SK-N-SH treated with all-trans-retinoic acid at 6 μM for 48 hours (cell line): ENCODE measurements around the gene ROPN1L.
A peak's percentile ranks its signal among the peaks of the same experiment; 100 is the strongest.

Source experiments
- ATAC-seq: fragments of 200-7000 bp; cut with Tn5 transposase; 3 replicates; pipeline ENCODE4 v1.9.1; 2020; ENCODE audit warnings: mild to moderate bottlenecking, moderate library complexity
- ARNTL ChIP-seq: fragments of 450-650 bp; formaldehyde crosslinking; IDR thresholded peaks from 2 replicates; pipeline ENCODE4 v1.5.0; 2020; ENCODE audit warnings: low read depth, mild to moderate bottlenecking, moderate library complexity, borderline replicate concordance
- BACH2 ChIP-seq: fragments of 250-450 bp; sonication (Bioruptor Pico); IDR thresholded peaks from 2 replicates; pipeline ENCODE4 v1.9.0; 2021; ENCODE audit warnings: mild to moderate bottlenecking, borderline replicate concordance
- CREB5 ChIP-seq: fragments of 250-450 bp; sonication (Bioruptor Pico); IDR thresholded peaks from 2 replicates; pipeline ENCODE4 v1.5.1; 2020; ENCODE audit warnings: low read depth, mild to moderate bottlenecking, moderate library complexity
- CSDC2 ChIP-seq: fragments of 250-450 bp; sonication (Bioruptor Pico); IDR thresholded peaks from 2 replicates; pipeline ENCODE4 v1.5.0; 2020; ENCODE audit warnings: mild to moderate bottlenecking, moderate library complexity
- CSRNP3 ChIP-seq: fragments of 250-450 bp; sonication (Bioruptor Pico); IDR thresholded peaks from 2 replicates; pipeline ENCODE4 v1.5.1; 2021; ENCODE audit warnings: mild to moderate bottlenecking, moderate library complexity
- ESRRG ChIP-seq: fragments of 250-450 bp; sonication (Bioruptor Pico); IDR thresholded peaks from 2 replicates; pipeline ENCODE4 v1.6.1; 2021; ENCODE audit warnings: mild to moderate bottlenecking
- GLIS3 ChIP-seq: fragments of 250-450 bp; sonication (Bioruptor Pico); IDR thresholded peaks from 2 replicates; pipeline ENCODE4 v1.5.0; 2020; ENCODE audit warnings: mild to moderate bottlenecking, moderate library complexity
- OSR1 ChIP-seq: fragments of 250-450 bp; sonication (Bioruptor Pico); IDR thresholded peaks from 2 replicates; pipeline ENCODE4 v1.8.0; 2022; ENCODE audit warnings: moderate library complexity, mild to moderate bottlenecking, inconsistent platforms
- PATZ1 ChIP-seq: fragments of 250-450 bp; sonication (Bioruptor Pico); IDR thresholded peaks from 2 replicates; pipeline ENCODE4 v1.8.0; 2020; ENCODE audit warnings: mild to moderate bottlenecking, moderate library complexity, borderline replicate concordance
- POU6F1 ChIP-seq: fragments of 250-450 bp; sonication (Bioruptor Pico); IDR thresholded peaks from 2 replicates; pipeline ENCODE4 v1.8.0; 2021; ENCODE audit warnings: low read depth, mild to moderate bottlenecking, moderate library complexity, borderline replicate concordance
- PPARA ChIP-seq: fragments of 250-450 bp; sonication (Bioruptor Pico); IDR thresholded peaks from 2 replicates; pipeline ENCODE4 v1.5.0; 2020; ENCODE audit warnings: mild to moderate bottlenecking, borderline replicate concordance
- RARB ChIP-seq: fragments of 250-450 bp; sonication (Bioruptor Pico); IDR thresholded peaks from 2 replicates; pipeline ENCODE4 v1.8.0; 2021; ENCODE audit warnings: mild to moderate bottlenecking, moderate library complexity
- SNAI2 ChIP-seq: fragments of 250-450 bp; sonication (Bioruptor Pico); IDR thresholded peaks from 2 replicates; pipeline ENCODE4 v1.5.0; 2020; ENCODE audit warnings: mild to moderate bottlenecking, moderate library complexity
- TCF4 ChIP-seq: fragments of 250-450 bp; sonication (Bioruptor Pico); IDR thresholded peaks from 2 replicates; pipeline ENCODE4 v1.8.0; 2021; ENCODE audit warnings: mild to moderate bottlenecking, moderate library complexity, borderline replicate concordance
- TOX ChIP-seq: fragments of 250-450 bp; sonication (Bioruptor Pico); IDR thresholded peaks from 2 replicates; pipeline ENCODE4 v1.8.0; 2021; ENCODE audit warnings: mild to moderate bottlenecking, moderate library complexity, borderline replicate concordance
- TSHZ2 ChIP-seq: fragments of 250-450 bp; sonication (Bioruptor Pico); IDR thresholded peaks from 2 replicates; pipeline ENCODE4 v1.5.0; 2020; ENCODE audit warnings: mild to moderate bottlenecking, moderate library complexity
- ZC3H10 ChIP-seq: fragments of 250-450 bp; sonication (Bioruptor Pico); IDR thresholded peaks from 2 replicates; pipeline ENCODE4 v1.5.1; 2021; ENCODE audit warnings: mild to moderate bottlenecking, moderate library complexity
- ZFP3 ChIP-seq: fragments of 250-450 bp; sonication (Bioruptor Pico); IDR thresholded peaks from 2 replicates; pipeline ENCODE4 v1.5.0; 2020; ENCODE audit warnings: mild to moderate bottlenecking, moderate library complexity
- ZFP30 ChIP-seq: fragments of 450-650 bp; formaldehyde crosslinking; IDR thresholded peaks from 2 replicates; pipeline ENCODE4 v1.5.0; 2022; ENCODE audit warnings: mild to moderate bottlenecking, moderate library complexity
- ZNF565 ChIP-seq: fragments of 450-650 bp; formaldehyde crosslinking; conservative IDR thresholded peaks from 2 replicates; pipeline ENCODE4 v1.5.0; 2020; ENCODE audit warnings: low read depth, mild to moderate bottlenecking, moderate library complexity
- ZNF70 ChIP-seq: fragments of 450-650 bp; formaldehyde crosslinking; IDR thresholded peaks from 2 replicates; pipeline ENCODE4 v1.5.0; 2020; ENCODE audit warnings: mild to moderate bottlenecking, moderate library complexity
- ZNF8 ChIP-seq: fragments of 450-650 bp; formaldehyde crosslinking; IDR thresholded peaks from 2 replicates; pipeline ENCODE4 v1.5.0; 2020; ENCODE audit warnings: mild to moderate bottlenecking, moderate library complexity

The ROPN1L gene

GRCh38 chr5:10441992-10442435, 335 bp downstream of the ROPN1L start:
- peak; percentile 77 for ATAC-seq
- TF ChIP-seq RARB (CRISPR knock-in tag) (no peak), ZNF70 (CRISPR knock-in tag) (no peak), POU6F1 (CRISPR knock-in tag) (no peak), BACH2 (CRISPR knock-in tag) (no peak), TOX (CRISPR knock-in tag) (no peak), CREB5 (CRISPR knock-in tag) (no peak), CSDC2 (CRISPR knock-in tag) (no peak), ESRRG (CRISPR knock-in tag) (no peak), ZNF565 (CRISPR knock-in tag) (no peak), TCF4 (no peak), ZC3H10 (CRISPR knock-in tag) (no peak), ZFP30 (CRISPR knock-in tag) (no peak), PPARA (no peak), SNAI2 (CRISPR knock-in tag) (no peak), ARNTL (CRISPR knock-in tag) (no peak), ZFP3 (CRISPR knock-in tag) (no peak), ZNF8 (no peak), OSR1 (CRISPR knock-in tag) (no peak), GLIS3 (CRISPR knock-in tag) (no peak)

- no peak for TF ChIP-seq TSHZ2 (CRISPR knock-in tag)
- TF ChIP-seq ESRRG (CRISPR knock-in tag): no peak
- TF ChIP-seq ZC3H10 (CRISPR knock-in tag): no peak
- no peak for TF ChIP-seq SNAI2 (CRISPR knock-in tag)
- TF ChIP-seq CREB5 (CRISPR knock-in tag): no peak
- TF ChIP-seq, all 23 proteins: peak for 0
- ATAC-seq: no peak
These were observed 897 bp downstream of the ROPN1L start for GRCh38 chr5:10442576-10442975.

- no peak for ATAC-seq
- TF ChIP-seq RARB (CRISPR knock-in tag): no peak
- TF ChIP-seq CREB5 (CRISPR knock-in tag): no peak
- TF ChIP-seq CSDC2 (CRISPR knock-in tag): no peak
- no peak for TF ChIP-seq SNAI2 (CRISPR knock-in tag)
- no peak for TF ChIP-seq CSRNP3 (CRISPR knock-in tag)
- no peak for TF ChIP-seq ZNF565 (CRISPR knock-in tag)
- no peak for TF ChIP-seq ZNF70 (CRISPR knock-in tag)
- no peak for TF ChIP-seq PPARA
- TF ChIP-seq PATZ1 (CRISPR knock-in tag): no peak
- no peak for TF ChIP-seq TSHZ2 (CRISPR knock-in tag)
- TF ChIP-seq GLIS3 (CRISPR knock-in tag): no peak
- TF ChIP-seq ESRRG (CRISPR knock-in tag): no peak
- no peak for TF ChIP-seq BACH2 (CRISPR knock-in tag)
- TF ChIP-seq ZC3H10 (CRISPR knock-in tag): no peak
- no peak for TF ChIP-seq ZFP3 (CRISPR knock-in tag)
- no peak for TF ChIP-seq ZFP30 (CRISPR knock-in tag)
- TF ChIP-seq TCF4: no peak
These were observed 3.7 kb downstream of the ROPN1L start for GRCh38 chr5:10445352-10445751.
